T-helper 1 cell treated with Interleukin-12 subunit alpha and Interleukin-12 subunit beta and Interleukin-4 antibody, amounts not matched to agents 30 μg/mL and 1 μg/mL, for 36 hours (primary cell): ENCODE results near the gene CLEC4C.
"Not testable (repeated sequence)": the region's sequence is repeated elsewhere in the genome, so short reads cannot be mapped to it uniquely, and the experiment has no call there.

Source experiments
- H3K27ac Mint-ChIP-seq: one replicate; pipeline ENCODE4 v1.8.0; 2021; ENCODE audit warnings: mild to moderate bottlenecking, mixed read lengths
- H3K27me3 Mint-ChIP-seq: one replicate; pipeline ENCODE4 v1.8.0; 2021; ENCODE audit warnings: low read depth, mixed read lengths
- H3K36me3 Mint-ChIP-seq: one replicate; pipeline ENCODE4 v1.8.0; 2021; ENCODE audit warnings: low read depth, mixed read lengths
- H3K4me1 Mint-ChIP-seq: one replicate; pipeline ENCODE4 v1.8.0; 2021; ENCODE audit warnings: low read depth, mixed read lengths
- H3K4me3 Mint-ChIP-seq: one replicate; pipeline ENCODE4 v1.8.0; 2021; ENCODE audit warnings: mild to moderate bottlenecking, moderate library complexity, mixed read lengths
- H3K9me3 Mint-ChIP-seq: one replicate; pipeline ENCODE4 v1.8.0; 2021; ENCODE audit warnings: mixed read lengths

Gene CLEC4C

GRCh38 chr12:7747246-7747645, at the start of gene CLEC4C:
TSS of gene CLEC4C (minus strand) at chr12:7747375. CDS start at chr12:7747348, 27 bp downstream.
- H3K9me3 Mint-ChIP-seq: no peaks in the 10 kb centered on the region
- H3K27ac Mint-ChIP-seq: no peak within 1 kb of the TSS
- H3K4me1 Mint-ChIP-seq: no peaks in the 10 kb centered on the region
- no peaks in the 10 kb centered on the region for H3K36me3 Mint-ChIP-seq
- H3K4me3 Mint-ChIP-seq: no peak within 1 kb of the TSS
- no peaks in the 10 kb centered on the region for H3K27me3 Mint-ChIP-seq

- H3K36me3 Mint-ChIP-seq: no peaks in the 10 kb centered on the region
Observed at GRCh38 chr12:7793211-7793610, 46.0 kb upstream of the CLEC4C start.

GRCh38 chr12:7788884-7789528, 41.8 kb upstream of the CLEC4C start, which contains the start of gene NANOG:
TSS of gene NANOG (plus strand) at chr12:7789402. CDS start at chr12:7789615, 213 bp downstream.
- H3K36me3 Mint-ChIP-seq, H3K27ac Mint-ChIP-seq: not testable (repeated sequence)

More at GRCh38 chr12:7793211-7793610, 46.0 kb upstream of the CLEC4C start:
- Mint-ChIP-seq H3K4me1 (no peaks in the 10 kb centered on the region), H3K27ac (no peak overlapping the region), H3K9me3 (no peaks in the 10 kb centered on the region), H3K4me3 (no peak overlapping the region), H3K27me3 (peaks cover 9% of the 10 kb centered on the region)

DNA sequence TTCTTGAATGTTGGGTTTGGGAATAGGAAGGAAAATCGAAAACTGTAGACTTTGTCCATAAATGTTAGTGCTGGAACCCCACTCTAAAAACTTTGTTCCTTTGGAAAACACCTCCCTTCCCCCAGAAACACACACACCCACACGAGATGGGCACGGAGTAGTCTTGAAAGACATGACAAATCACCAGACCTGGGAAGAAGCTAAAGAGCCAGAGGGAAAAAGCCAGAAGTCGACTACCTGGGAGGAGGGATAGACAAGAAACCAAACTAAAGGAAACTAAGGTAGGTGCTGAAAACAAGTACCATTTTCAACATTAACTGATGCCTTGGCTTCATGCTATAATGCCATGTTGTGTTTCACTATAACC, 41.1 kb upstream of the CLEC4C start:
- Mint-ChIP-seq H3K27ac (no peak overlapping the region), H3K9me3 (no peaks in the 10 kb centered on the region), H3K4me1 (no peaks in the 10 kb centered on the region), H3K36me3 (no peaks in the 10 kb centered on the region), H3K27me3 (peaks cover 12% of the 10 kb centered on the region), H3K4me3 (no peak overlapping the region)

More at GRCh38 chr12:7788884-7789528, 41.8 kb upstream of the CLEC4C start, which contains the start of gene NANOG:
- not testable (repeated sequence) for H3K4me1 Mint-ChIP-seq, H3K9me3 Mint-ChIP-seq, H3K4me3 Mint-ChIP-seq
- H3K27me3 Mint-ChIP-seq: peaks cover 15% of the 10 kb centered on the region

DNA sequence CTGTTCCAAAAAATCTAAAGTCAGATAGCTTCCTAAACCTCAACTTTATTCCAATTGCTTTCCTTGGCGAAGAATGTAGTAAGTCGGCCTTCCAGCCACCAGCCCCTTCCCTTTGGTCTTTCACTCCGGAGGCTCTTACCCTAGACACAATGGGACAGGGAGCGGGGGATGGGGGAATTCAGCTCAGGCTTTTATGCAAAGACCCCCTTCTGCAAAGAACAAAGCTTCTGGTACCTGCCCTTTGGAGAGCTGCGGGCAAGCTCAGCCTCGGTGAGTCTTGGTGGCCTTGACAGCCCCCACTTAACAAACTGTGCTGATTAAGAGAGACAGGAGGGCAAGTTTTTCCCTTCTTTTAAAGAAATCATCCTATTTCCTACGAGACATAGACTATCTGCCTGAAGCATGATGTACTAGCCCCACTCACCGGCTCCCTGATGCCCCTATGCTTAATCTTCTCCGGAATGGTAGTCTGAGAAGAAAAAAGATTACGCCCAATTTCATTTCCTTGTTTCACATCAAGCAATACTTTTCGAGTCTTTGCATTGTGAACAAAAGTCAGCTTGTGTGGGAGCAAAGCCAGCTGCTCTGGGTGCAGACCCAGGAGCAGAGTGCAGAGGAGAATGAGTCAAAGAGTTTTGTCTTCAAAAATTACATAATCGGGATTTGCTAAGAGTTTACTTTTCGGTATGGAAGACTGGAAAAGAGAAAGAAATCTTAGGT, 40.6 kb upstream of the CLEC4C start:
- Mint-ChIP-seq H3K27ac (no peak overlapping the region), H3K4me1 (no peaks in the 10 kb centered on the region), H3K36me3 (no peaks in the 10 kb centered on the region), H3K9me3 (no peaks in the 10 kb centered on the region), H3K4me3 (no peak overlapping the region), H3K27me3 (peaks cover 10% of the 10 kb centered on the region)

GRCh38 chr12:7784701-7785100, 37.5 kb upstream of the CLEC4C start:
- peaks cover 6% of the 10 kb centered on the region for H3K27me3 Mint-ChIP-seq
- H3K4me3 Mint-ChIP-seq: no peak overlapping the region
- H3K9me3 Mint-ChIP-seq: no peaks in the 10 kb centered on the region
- no peak overlapping the region for H3K27ac Mint-ChIP-seq
- no peaks in the 10 kb centered on the region for H3K4me1 Mint-ChIP-seq
- no peaks in the 10 kb centered on the region for H3K36me3 Mint-ChIP-seq

DNA sequence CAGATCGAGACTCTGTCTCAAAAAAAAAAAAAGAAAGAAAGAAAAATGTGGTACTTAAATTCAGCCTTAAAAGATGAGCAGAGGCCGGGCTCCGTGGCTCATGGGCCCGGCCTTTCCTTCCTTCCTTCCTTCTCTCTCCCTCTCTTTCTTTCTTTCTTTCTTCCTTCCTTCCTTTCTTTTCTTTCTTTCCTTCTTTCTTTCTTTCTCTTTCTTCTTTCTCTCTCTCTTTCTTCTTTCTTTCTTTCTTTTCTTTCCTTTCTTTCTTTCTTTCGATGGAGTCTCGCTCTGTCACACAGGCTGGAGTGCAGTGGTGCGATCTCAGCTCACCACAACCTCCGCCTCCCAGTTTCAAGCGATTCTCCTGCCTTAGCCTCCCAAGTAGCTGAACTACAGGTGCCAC, 36.3 kb upstream of the CLEC4C start:
- H3K27me3 Mint-ChIP-seq, H3K4me3 Mint-ChIP-seq, H3K4me1 Mint-ChIP-seq, H3K9me3 Mint-ChIP-seq, H3K27ac Mint-ChIP-seq, H3K36me3 Mint-ChIP-seq: not testable (repeated sequence)

GRCh38 chr12:7782055-7782454, 34.9 kb upstream of the CLEC4C start:
- H3K9me3 Mint-ChIP-seq: no peaks in the 10 kb centered on the region
- H3K27me3 Mint-ChIP-seq: peaks cover 5% of the 10 kb centered on the region
- H3K4me1 Mint-ChIP-seq: no peaks in the 10 kb centered on the region
- no peaks in the 10 kb centered on the region for H3K36me3 Mint-ChIP-seq
- H3K27ac Mint-ChIP-seq: no peak overlapping the region
- H3K4me3 Mint-ChIP-seq: no peak overlapping the region

DNA sequence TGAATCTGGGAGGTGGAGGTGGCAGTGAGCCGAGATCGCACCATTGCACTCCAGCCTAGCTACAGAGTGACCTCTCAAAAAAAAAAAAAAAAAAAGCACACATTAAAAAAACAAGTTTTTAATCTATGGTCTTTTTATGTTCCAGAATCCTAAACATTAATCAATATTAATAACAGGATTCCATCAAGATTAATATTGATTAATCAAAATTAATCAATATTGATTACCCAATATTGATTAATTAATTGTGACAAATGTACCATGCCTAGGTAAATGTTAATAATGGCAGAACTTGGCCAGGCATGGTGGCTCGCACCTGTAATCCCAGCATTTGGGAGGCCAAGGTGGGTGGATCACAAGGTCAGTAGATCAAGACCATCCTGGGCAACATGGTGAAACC, 34.1 kb upstream of the CLEC4C start:
- Mint-ChIP-seq H3K9me3 (no peaks in the 10 kb centered on the region), H3K4me3 (no peak overlapping the region), H3K4me1 (no peaks in the 10 kb centered on the region), H3K27ac (no peak overlapping the region), H3K36me3 (no peaks in the 10 kb centered on the region), H3K27me3 (no peaks in the 10 kb centered on the region)

DNA sequence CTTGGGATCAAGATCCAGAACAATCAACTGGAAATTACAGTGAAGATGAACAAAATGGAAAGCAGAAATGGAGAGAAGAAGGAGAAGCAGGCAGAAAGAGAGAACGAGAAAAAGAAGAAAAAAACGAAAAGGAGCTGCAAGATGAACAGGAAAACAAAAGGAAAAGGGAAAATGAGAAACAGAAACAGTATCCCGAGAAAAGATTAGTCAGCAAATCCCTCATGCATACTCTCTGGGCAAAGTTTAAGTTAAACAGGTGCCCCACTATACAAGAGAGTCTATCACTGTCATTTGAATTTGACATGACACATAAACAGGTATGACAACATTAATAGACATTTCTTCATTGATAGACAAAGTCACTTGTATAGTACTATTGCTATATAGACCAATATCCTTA, 22.8 kb upstream of the CLEC4C start:
- no peak overlapping the region for H3K4me3 Mint-ChIP-seq
- H3K9me3 Mint-ChIP-seq: no peaks in the 10 kb centered on the region
- no peaks in the 10 kb centered on the region for H3K36me3 Mint-ChIP-seq
- no peaks in the 10 kb centered on the region for H3K4me1 Mint-ChIP-seq
- no peak overlapping the region for H3K27ac Mint-ChIP-seq
- H3K27me3 Mint-ChIP-seq: no peaks in the 10 kb centered on the region

DNA sequence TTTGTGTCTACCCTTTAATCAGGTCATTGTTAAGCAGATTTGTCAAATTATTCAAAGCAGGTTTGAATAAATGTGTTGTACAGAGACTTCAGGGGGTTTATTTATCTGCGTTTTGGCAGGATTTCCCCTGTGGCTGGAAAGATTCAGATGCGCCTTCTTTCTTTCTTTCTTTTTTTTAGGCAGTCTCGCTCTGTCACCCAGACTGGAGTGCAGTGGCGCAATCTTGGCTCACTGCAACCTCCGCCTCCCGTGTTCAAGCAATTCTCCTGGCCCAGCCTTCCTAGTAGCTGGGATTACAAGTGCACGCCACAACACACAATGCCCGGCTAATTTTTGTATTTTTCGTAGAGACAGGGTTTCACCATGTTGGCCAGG, 11.6 kb upstream of the CLEC4C start:
- Mint-ChIP-seq H3K4me3 (no peak overlapping the region), H3K4me1 (peaks cover 3% of the 10 kb centered on the region), H3K27me3 (no peaks in the 10 kb centered on the region), H3K9me3 (no peaks in the 10 kb centered on the region), H3K36me3 (no peaks in the 10 kb centered on the region), H3K27ac (no peak overlapping the region)

DNA sequence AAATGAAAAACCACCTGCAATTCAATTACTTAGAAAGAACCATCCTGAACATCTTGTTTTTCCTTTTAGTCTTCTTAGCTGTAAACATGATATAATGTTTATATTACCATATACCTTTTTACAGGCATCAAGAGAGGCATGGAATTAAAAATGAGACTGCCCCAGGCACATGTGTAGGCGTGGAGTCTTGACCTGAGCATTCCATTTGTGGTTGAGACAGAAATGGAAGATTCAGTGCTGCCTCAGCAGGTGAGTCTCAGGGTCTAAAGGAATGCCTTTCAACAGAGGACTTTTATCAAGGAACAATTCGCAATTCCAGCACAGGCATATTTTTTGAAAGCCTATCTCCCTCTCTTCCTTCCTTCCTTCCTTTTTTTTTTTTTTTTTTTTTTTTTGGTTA, 9.8 kb upstream of the CLEC4C start:
- Mint-ChIP-seq H3K4me1 (peaks cover 5% of the 10 kb centered on the region), H3K4me3 (no peak overlapping the region), H3K36me3 (no peaks in the 10 kb centered on the region), H3K27me3 (no peaks in the 10 kb centered on the region), H3K9me3 (no peaks in the 10 kb centered on the region), H3K27ac (no peak overlapping the region)

- H3K4me1 Mint-ChIP-seq, H3K9me3 Mint-ChIP-seq: not testable (repeated sequence)
- peak overlapping the region; percentile 14 for H3K4me3 Mint-ChIP-seq
Observed at GRCh38 chr12:7755668-7756067, 8.5 kb upstream of the CLEC4C start.

GRCh38 chr12:7751941-7752922, 5.1 kb upstream of the CLEC4C start:
- H3K36me3 Mint-ChIP-seq, H3K27ac Mint-ChIP-seq, H3K4me1 Mint-ChIP-seq, H3K27me3 Mint-ChIP-seq, H3K9me3 Mint-ChIP-seq, H3K4me3 Mint-ChIP-seq: not testable (repeated sequence)

More at GRCh38 chr12:7755668-7756067, 8.5 kb upstream of the CLEC4C start:
- H3K27me3 Mint-ChIP-seq, H3K27ac Mint-ChIP-seq, H3K36me3 Mint-ChIP-seq: not testable (repeated sequence)
